IMR-90 (cell line): ENCODE results near the gene PALM2AKAP2. TPM values are rescaled to one million over a fixed set of nuclear protein-coding genes. Genes with fewer than 3 reads are reported as not detected.

ENCODE experiments used
- ATAC-seq: fragments of 200-7000 bp; cut with Tn5 transposase; 2 replicates; pipeline ENCODE4 v1.9.1; 2020; ENCODE audit warnings: low read depth, mild to moderate bottlenecking, moderate library complexity
- BruUV-seq: library from RNA; stranded (reverse); fragments of 400-500 nt; replicated peaks from 2 replicates; lab custom pipeline; 2021; lab: Mats Ljungman, UMichigan
- CTCF ChIA-PET: fragments of 300-600 bp; formaldehyde crosslinking; extraction: SDS; loops from one replicate; lab custom pipeline; 2021; ENCODE audit warnings: antibody characterized with exemption; lab: Yijun Ruan, JAX
- POLR2A ChIA-PET: fragments of 300-600 bp; sonication (Branson Sonifier 250); formaldehyde crosslinking; loops from one replicate; lab custom pipeline; 2022; ENCODE audit warnings: antibody characterized with exemption; ENCODE audit not compliant: unreplicated experiment; lab: Charles Lee
- DNase-seq: peaks from one replicate; pipeline ENCODE4 v3.0.0; 2013
- H2AFZ ChIP-seq: replicated peaks from 2 replicates; pipeline ENCODE3; 2013; ENCODE audit warnings: low read length, mild to moderate bottlenecking; ENCODE audit not compliant: poor library complexity
- H2AK5ac ChIP-seq: 2 replicates; pipeline ENCODE4 v1.6.1; 2013; ENCODE audit warnings: low read depth, low read length, inconsistent platforms
- H2AK9ac ChIP-seq: replicated peaks from 2 replicates; pipeline ENCODE3; 2013; ENCODE audit warnings: mild to moderate bottlenecking, low read depth, low read length, moderate library complexity; ENCODE audit not compliant: poor library complexity
- H2BK120ac ChIP-seq: 2 replicates; pipeline ENCODE4 v1.6.1; 2013; ENCODE audit warnings: low read depth, low read length, inconsistent platforms
- H2BK15ac ChIP-seq: 3 replicates; pipeline ENCODE4 v1.6.1; 2013; ENCODE audit warnings: low read depth, low read length, inconsistent platforms
- H2BK20ac ChIP-seq: 2 replicates; pipeline ENCODE4 v1.6.1; 2013; ENCODE audit warnings: low read depth, mild to moderate bottlenecking, inconsistent platforms, low read length, moderate library complexity
- H2BK5ac ChIP-seq: 2 replicates; pipeline ENCODE4 v1.6.1; 2013; ENCODE audit warnings: mild to moderate bottlenecking, low read depth, low read length, inconsistent platforms; ENCODE audit not compliant: poor library complexity, severe bottlenecking
- H3K14ac ChIP-seq: replicated peaks from 2 replicates; pipeline ENCODE4 v1.6.1; 2013; ENCODE audit warnings: low read depth, low read length, inconsistent platforms
- H3K18ac ChIP-seq: 2 replicates; pipeline ENCODE4 v1.6.1; 2013; ENCODE audit warnings: low read depth, low read length, control low read depth
- H3K23ac ChIP-seq: 2 replicates; pipeline ENCODE4 v1.6.1; 2013; ENCODE audit warnings: low read depth, low read length, inconsistent platforms
- H3K27ac ChIP-seq: 2 replicates; pipeline ENCODE4 v1.5.1; 2013; ENCODE audit warnings: mild to moderate bottlenecking, control low read depth, low read length; ENCODE audit not compliant: insufficient read depth
- H3K27me3 ChIP-seq: 2 replicates; pipeline ENCODE4 v1.6.1; 2013; ENCODE audit warnings: low read length; ENCODE audit not compliant: control insufficient read depth, insufficient read depth
- H3K36me3 ChIP-seq: 2 replicates; pipeline ENCODE4 v1.6.1; 2013; ENCODE audit warnings: low read length, mixed read lengths; ENCODE audit not compliant: control insufficient read depth, insufficient read depth
- H3K4ac ChIP-seq: 2 replicates; pipeline ENCODE4 v1.6.1; 2013; ENCODE audit warnings: low read depth, low read length, inconsistent platforms
- H3K4me1 ChIP-seq: 2 replicates; pipeline ENCODE4 v1.6.1; 2013; ENCODE audit warnings: low read length, mixed read lengths; ENCODE audit not compliant: control insufficient read depth, insufficient read depth
- H3K4me2 ChIP-seq: 2 replicates; pipeline ENCODE4 v1.6.1; 2013; ENCODE audit warnings: low read depth, mild to moderate bottlenecking, control low read depth, low read length, moderate library complexity
- H3K4me3 ChIP-seq: 2 replicates; pipeline ENCODE4 v1.5.1; 2013; ENCODE audit warnings: low read depth, mild to moderate bottlenecking, control low read depth, low read length, moderate library complexity; ENCODE audit not compliant: insufficient read depth
- H3K56ac ChIP-seq: 2 replicates; pipeline ENCODE4 v1.6.1; 2013; ENCODE audit warnings: low read length, inconsistent platforms; ENCODE audit not compliant: insufficient read depth; ENCODE audit errors: extremely low read depth
- H3K79me1 ChIP-seq, 2 experiments: 2 replicates each; pipeline ENCODE4 v1.6.1; 2013; ENCODE audit warnings: low read length in 2 of 2, inconsistent platforms in 1 of 2, low read depth in 1 of 2
- H3K9ac ChIP-seq: 2 replicates; pipeline ENCODE4 v1.6.1; 2013; ENCODE audit warnings: low read depth, low read length, control low read depth
- H3K9me1 ChIP-seq: 2 replicates; pipeline ENCODE4 v1.6.1; 2013; ENCODE audit warnings: low read length, inconsistent platforms; ENCODE audit not compliant: insufficient read depth
- H3K9me3 ChIP-seq: 2 replicates; pipeline ENCODE4 v1.6.1; 2013; ENCODE audit warnings: low read length; ENCODE audit not compliant: control insufficient read depth, insufficient read depth
- H4K20me1 ChIP-seq: 2 replicates; pipeline ENCODE4 v1.6.1; 2013; ENCODE audit warnings: low read length, inconsistent platforms; ENCODE audit not compliant: insufficient read depth
- H4K5ac ChIP-seq: 2 replicates; pipeline ENCODE4 v1.6.1; 2013; ENCODE audit warnings: mild to moderate bottlenecking, low read depth, low read length, control low read depth
- H4K8ac ChIP-seq, 2 experiments: 2 replicates each; pipeline ENCODE4 v1.6.1; 2013; ENCODE audit warnings: low read depth in 2 of 2, low read length in 2 of 2, control low read depth in 1 of 2, inconsistent platforms in 1 of 2
- H4K91ac ChIP-seq: 2 replicates; pipeline ENCODE4 v1.6.1; 2013; ENCODE audit warnings: low read depth, low read length, inconsistent platforms; ENCODE audit not compliant: insufficient read depth
- BHLHE40 ChIP-seq: fragments of 150-350 bp; IDR thresholded peaks from 2 replicates; pipeline ENCODE4 v1.6.1; 2016; ENCODE audit warnings: mild to moderate bottlenecking, low read depth, low read length
- CEBPB ChIP-seq: IDR thresholded peaks from 2 replicates; pipeline ENCODE4 v1.6.1; 2012; ENCODE audit warnings: low read depth, low read length, improper control_type of control experiment
- CTCF ChIP-seq: conservative IDR thresholded peaks from 2 replicates; pipeline ENCODE4 v1.5.1; 2012; ENCODE audit warnings: mild to moderate bottlenecking, low read depth, low read length, improper control_type of control experiment
- FOS ChIP-seq: fragments of 150-350 bp; IDR thresholded peaks from 2 replicates; pipeline ENCODE4 v1.6.1; 2016; ENCODE audit warnings: low read depth, low read length
- MAFK ChIP-seq: IDR thresholded peaks from 2 replicates; pipeline ENCODE4 v1.6.1; 2012; ENCODE audit warnings: low read depth, low read length, improper control_type of control experiment
- MAZ ChIP-seq: IDR thresholded peaks from 2 replicates; pipeline ENCODE4 v1.6.1; 2012; ENCODE audit warnings: low read depth, mild to moderate bottlenecking, low read length, improper control_type of control experiment, moderate library complexity, borderline replicate concordance
- MXI1 ChIP-seq: IDR thresholded peaks from 2 replicates; pipeline ENCODE4 v1.6.1; 2012; ENCODE audit warnings: low read depth, mild to moderate bottlenecking, low read length, moderate library complexity, borderline replicate concordance
- NFE2L2 ChIP-seq: fragments of 150-350 bp; IDR thresholded peaks from 2 replicates; pipeline ENCODE4 v1.6.1; 2016; ENCODE audit warnings: low read depth, mild to moderate bottlenecking, low read length
- POLR2A ChIP-seq: IDR thresholded peaks from 2 replicates; pipeline ENCODE4 v1.6.1; 2012; ENCODE audit warnings: mild to moderate bottlenecking, low read depth, low read length
- USF2 ChIP-seq: fragments of 150-350 bp; IDR thresholded peaks from 2 replicates; pipeline ENCODE4 v1.6.1; 2017; ENCODE audit warnings: mild to moderate bottlenecking, antibody characterized with exemption, low read length, low read depth
- WGBS, 2 experiments: methylation state at CpG; one replicate each; pipeline versions ENCODE4 v1.1.5 to v1.1.7; 2013; ENCODE audit warnings: missing lambda C conversion rate in 2 of 2; ENCODE audit not compliant: insufficient read length in 1 of 2; ENCODE audit errors: extremely low coverage in 2 of 2; 5-methylcytosine and 5-hydroxymethylcytosine counted together
- dilution Hi-C: fragments of 300-500 bp; cut with HindIII; formaldehyde crosslinking; loops from one replicate; pipeline ENCODE4 v1.14.3; 2018; ENCODE audit warnings: low sequenced_read_pairs; ENCODE audit not compliant: unreplicated experiment
- in situ Hi-C: fragments of 300-500 bp; cut with MboI; formaldehyde crosslinking; loops from 3 replicates; pipeline ENCODE4 v1.14.3; 2019; ENCODE audit warnings: low sequenced_read_pairs, inconsistent platforms, mixed read lengths
- intact Hi-C: fragments of 100-400 bp; cut with micrococcal nuclease; formaldehyde crosslinking; loops from 2 replicates; pipeline ENCODE4 v1.10.0; 2022
- polyA plus RNA-seq, 3 experiments: library from polyadenylated mRNA; depleted of rRNA; stranded (reverse); fragments of >200 nt; gene quantifications; 2 replicates each; pipeline ENCODE4 v1.2.3, GENCODE V29; 2012; ENCODE audit warnings: low replicate concordance in 1 of 3
- total RNA-seq: library from RNA; depleted of rRNA; stranded (reverse); fragments of >200 nt; gene quantifications from 2 replicates; pipeline ENCODE4 v1.2.3, GENCODE V29; 2012
- TF ChIP-seq, protein P1 (sequence below): fragments of 150-350 bp; IDR thresholded peaks from 2 replicates; pipeline ENCODE4 v1.6.1; 2016; ENCODE audit warnings: low read depth, mild to moderate bottlenecking, low read length, moderate library complexity, borderline replicate concordance

The PALM2AKAP2 gene
- total and polyA plus RNA-seq, 2 of the 4 experiments (the other 2 are of a cell fraction): 3.2 to 14.2 TPM

GRCh38 chr9:109735801-109736200, 44.2 kb upstream of the PALM2AKAP2 start:
- Histone ChIP-seq H3K36me3 (no peaks in the 10 kb centered on the region), H3K9me1 (0 out of 2 replicates have a peak, but pooled peaks cover 3% of the 10 kb centered on the region), H3K4ac (no peak overlapping the region), H3K9me3 (no peaks in the 10 kb centered on the region), H3K18ac (no peak overlapping the region), H4K91ac (no peak overlapping the region), H3K9ac (no peak overlapping the region), H2BK5ac (no peak overlapping the region), H2AFZ (no peak overlapping the region), H3K27ac (no peak overlapping the region), H4K8ac (no peak overlapping the region), H3K4me1 (peaks cover 5% of the 10 kb centered on the region; the same call in 1 of the 2 replicates), H3K56ac (no peak overlapping the region), H2AK9ac (no peak overlapping the region), H4K5ac (no peak overlapping the region), H2BK120ac (no peak overlapping the region), H3K4me2 (no peak overlapping the region), H2BK15ac (no peak overlapping the region), H3K14ac (no peak overlapping the region), H2AK5ac (no peak overlapping the region), H2BK20ac (no peak overlapping the region), H3K27me3 (no peaks in the 10 kb centered on the region), H4K20me1 (no peaks in the 10 kb centered on the region), H3K79me1 (no peaks in the 10 kb centered on the region), H3K4me3 (no peak overlapping the region), H3K23ac (no peak overlapping the region)
- in situ Hi-C loops: no loop called here
- no CpG with 5 or more reads among the region's 6 CpGs for WGBS, 2 experiments
- dilution Hi-C loops: no loop called here
- ChIA-PET POLR2A (no interaction called here), CTCF (no interaction called here)
- DNase-seq (no peak), ATAC-seq (no peak)
- BruUV-seq: no TSS peak
- no peak for TF ChIP-seq CTCF
- TF ChIP-seq FOS: no peak
- TF ChIP-seq, protein P1, sequence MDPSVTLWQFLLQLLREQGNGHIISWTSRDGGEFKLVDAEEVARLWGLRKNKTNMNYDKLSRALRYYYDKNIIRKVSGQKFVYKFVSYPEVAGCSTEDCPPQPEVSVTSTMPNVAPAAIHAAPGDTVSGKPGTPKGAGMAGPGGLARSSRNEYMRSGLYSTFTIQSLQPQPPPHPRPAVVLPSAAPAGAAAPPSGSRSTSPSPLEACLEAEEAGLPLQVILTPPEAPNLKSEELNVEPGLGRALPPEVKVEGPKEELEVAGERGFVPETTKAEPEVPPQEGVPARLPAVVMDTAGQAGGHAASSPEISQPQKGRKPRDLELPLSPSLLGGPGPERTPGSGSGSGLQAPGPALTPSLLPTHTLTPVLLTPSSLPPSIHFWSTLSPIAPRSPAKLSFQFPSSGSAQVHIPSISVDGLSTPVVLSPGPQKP: no peak
- TF ChIP-seq POLR2A: no peak
- TF ChIP-seq BHLHE40: no peak
- no peak for TF ChIP-seq NFE2L2
- TF ChIP-seq USF2: no peak
- no peak for TF ChIP-seq MAFK
- no peak for TF ChIP-seq MXI1
- no peak for TF ChIP-seq MAZ
- TF ChIP-seq CEBPB: no peak
- intact Hi-C loops: no loop called here
